GM12891 (cell line): Measurements from ENCODE around the gene ACTG2.

Experiments
- POLR2A ChIP-seq: IDR thresholded peaks from 2 replicates; pipeline ENCODE4 v1.6.1; 2011; ENCODE audit warnings: low read depth, low read length, control low read depth
- POLR2AphosphoS5 ChIP-seq: IDR thresholded peaks from 2 replicates; pipeline ENCODE4 v1.6.1; 2011; ENCODE audit warnings: low read depth, low read length, control low read depth
- POU2F2 ChIP-seq: IDR thresholded peaks from 2 replicates; pipeline ENCODE4 v1.6.1; 2011; ENCODE audit warnings: low read depth, mild to moderate bottlenecking, control low read depth, low read length, moderate library complexity
- SPI1 ChIP-seq: IDR thresholded peaks from 2 replicates; pipeline ENCODE4 v1.6.1; 2011; ENCODE audit warnings: low read depth, low read length, control low read depth
- TAF1 ChIP-seq: IDR thresholded peaks from 2 replicates; pipeline ENCODE4 v1.6.1; 2011; ENCODE audit warnings: low read depth, low read length, control low read depth

- TF ChIP-seq POLR2A = no peak
- no peak for TF ChIP-seq POLR2AphosphoS5
- TF ChIP-seq POU2F2 = no peak
- no peak for TF ChIP-seq TAF1
- TF ChIP-seq SPI1 = no peak
Observed at GRCh38 chr2:73914667-73915066, 21.9 kb downstream of the ACTG2 start.
